ENCODE data around the gene SNRNP25.

SNRNP25 gene

DNA sequence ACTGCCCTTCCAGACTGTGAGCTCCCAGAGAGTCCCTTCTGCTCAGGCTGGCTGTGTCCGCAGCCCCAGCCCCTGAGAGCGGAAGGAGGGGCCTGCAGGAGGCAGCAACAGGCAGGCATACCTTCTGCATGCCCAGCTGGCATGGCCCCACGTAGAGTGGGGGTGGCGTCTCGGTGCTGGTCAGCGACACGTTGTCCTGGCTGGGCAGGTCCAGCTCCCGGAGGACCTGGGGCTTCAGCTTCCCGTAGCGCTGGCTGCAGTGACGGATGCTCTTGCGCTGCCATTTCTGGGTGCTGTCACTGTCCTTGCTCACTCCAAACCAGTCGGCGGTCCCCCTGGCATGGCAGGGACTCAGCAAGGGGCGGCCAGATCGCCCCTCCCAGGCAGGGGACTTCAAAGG, 9.8 kb downstream of the SNRNP25 start:
- no peak overlapping the region for H3K27ac Mint-ChIP-seq
- ATAC-seq (ENCODE audit: low read depth) (no peak), DNase-seq (ENCODE audit: low spot score in 2 of 2) (no peak)
- peaks cover 4% of the 10 kb centered on the region for H3K4me1 Mint-ChIP-seq
- H3K27me3 Mint-ChIP-seq: no peaks in the 10 kb centered on the region
- H3K36me3 Mint-ChIP-seq: no peaks in the 10 kb centered on the region
- H3K4me3 Mint-ChIP-seq: no peak overlapping the region
- no peaks in the 10 kb centered on the region for H3K9me3 Mint-ChIP-seq

DNA sequence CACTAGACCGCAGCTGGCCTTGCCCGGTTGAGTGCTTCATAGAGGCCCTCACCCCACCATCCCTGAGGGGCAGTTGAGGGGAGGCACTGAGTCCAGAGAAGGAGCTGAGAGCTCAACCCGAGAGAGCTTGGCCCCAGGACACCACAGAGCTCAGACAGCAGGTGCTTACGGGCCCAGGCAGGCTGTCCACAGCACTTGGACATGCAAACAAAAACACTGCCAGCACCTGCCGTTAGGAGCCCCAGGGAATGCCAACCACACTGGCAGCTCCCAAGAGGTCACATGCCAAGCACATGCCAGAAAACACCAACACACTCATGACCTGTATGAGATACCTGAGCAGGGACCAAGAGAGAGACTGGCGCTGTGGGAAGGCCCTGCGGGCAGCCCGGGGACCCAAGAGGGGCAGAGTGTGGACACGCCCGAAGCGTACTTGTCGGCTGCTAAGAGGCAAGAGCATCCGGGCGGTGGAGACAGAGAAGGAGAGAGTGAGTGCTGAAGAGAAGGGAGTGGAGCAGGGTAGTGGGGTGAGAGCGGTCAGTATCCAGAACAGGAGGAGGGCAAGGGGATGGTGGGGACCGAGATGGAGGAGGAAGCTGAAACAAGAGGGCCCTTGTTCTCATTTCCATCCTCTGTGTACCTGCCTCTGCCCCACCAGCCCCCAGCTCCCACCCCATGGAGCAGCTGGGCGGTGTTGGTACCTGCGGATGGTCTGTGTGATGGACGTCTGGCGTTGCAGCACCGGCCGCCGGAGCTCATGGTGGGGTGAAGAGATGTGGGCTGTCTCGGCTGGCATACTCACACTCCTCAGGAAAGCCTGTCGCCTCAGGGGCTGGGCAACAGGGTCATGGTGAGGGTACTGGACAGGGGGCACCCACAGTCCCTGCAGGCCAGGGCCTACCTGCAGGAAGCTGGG, 10.6 kb downstream of the SNRNP25 start:
- ATAC-seq (ENCODE audit: low read depth) (no peak), DNase-seq (ENCODE audit: low spot score in 2 of 2) (no peak)
- Mint-ChIP-seq H3K4me3 (no peak overlapping the region), H3K36me3 (no peaks in the 10 kb centered on the region), H3K27me3 (no peaks in the 10 kb centered on the region), H3K4me1 (peaks cover 4% of the 10 kb centered on the region), H3K9me3 (no peaks in the 10 kb centered on the region), H3K27ac (no peak overlapping the region)

DNA sequence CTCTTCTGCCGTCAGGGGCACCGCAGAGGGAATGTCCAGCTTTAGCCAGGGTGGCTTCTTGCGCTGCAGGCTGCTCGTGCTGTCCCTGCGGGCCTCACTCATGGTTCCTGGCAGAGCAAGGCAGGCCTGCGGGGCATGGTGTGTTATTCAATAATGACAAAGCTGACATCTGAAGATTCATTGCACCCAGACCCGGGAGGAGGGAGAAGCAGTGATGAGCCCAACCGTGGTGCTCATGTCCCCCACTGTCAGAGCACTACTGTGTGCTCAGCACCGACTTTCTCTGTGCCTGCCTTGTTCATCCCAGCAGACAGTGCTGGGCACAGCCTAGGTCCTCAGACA, 11.3 kb downstream of the SNRNP25 start:
- DNase-seq (ENCODE audit: low spot score in 2 of 2): no peak
- Mint-ChIP-seq H3K27ac (no peak overlapping the region), H3K9me3 (no peaks in the 10 kb centered on the region), H3K4me1 (peaks cover 4% of the 10 kb centered on the region), H3K4me3 (no peak overlapping the region), H3K27me3 (no peaks in the 10 kb centered on the region), H3K36me3 (no peaks in the 10 kb centered on the region)
- no peak for ATAC-seq (ENCODE audit: low read depth)

DNA sequence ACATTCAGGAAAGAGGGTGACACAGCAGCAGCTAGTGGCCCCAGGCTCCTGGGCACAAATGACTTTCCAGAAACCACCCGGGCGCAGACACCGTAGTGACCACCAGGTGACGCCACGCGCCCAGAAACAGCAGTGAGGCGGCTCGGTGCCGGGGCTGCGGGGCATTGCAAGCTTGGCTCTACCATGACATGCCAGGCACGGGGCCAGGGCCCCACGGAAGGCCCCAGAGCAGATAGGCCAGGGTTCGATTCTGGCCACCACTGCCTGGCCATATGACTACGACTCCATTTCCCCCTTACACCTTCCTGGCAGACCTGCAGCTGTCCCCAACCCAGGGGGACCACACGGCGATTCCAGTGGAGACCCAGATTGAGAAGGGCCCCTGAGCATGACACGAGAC, 12.1 kb downstream of the SNRNP25 start:
- no peaks in the 10 kb centered on the region for H3K27me3 Mint-ChIP-seq
- H3K4me1 Mint-ChIP-seq: peaks cover 4% of the 10 kb centered on the region
- H3K9me3 Mint-ChIP-seq: no peaks in the 10 kb centered on the region
- DNase-seq (ENCODE audit: low spot score in 2 of 2) (peak; percentile 86 to 90), ATAC-seq (ENCODE audit: low read depth) (peak; percentile 97)
- no peak overlapping the region for H3K4me3 Mint-ChIP-seq
- no peak overlapping the region for H3K27ac Mint-ChIP-seq
- H3K36me3 Mint-ChIP-seq: no peaks in the 10 kb centered on the region

DNA sequence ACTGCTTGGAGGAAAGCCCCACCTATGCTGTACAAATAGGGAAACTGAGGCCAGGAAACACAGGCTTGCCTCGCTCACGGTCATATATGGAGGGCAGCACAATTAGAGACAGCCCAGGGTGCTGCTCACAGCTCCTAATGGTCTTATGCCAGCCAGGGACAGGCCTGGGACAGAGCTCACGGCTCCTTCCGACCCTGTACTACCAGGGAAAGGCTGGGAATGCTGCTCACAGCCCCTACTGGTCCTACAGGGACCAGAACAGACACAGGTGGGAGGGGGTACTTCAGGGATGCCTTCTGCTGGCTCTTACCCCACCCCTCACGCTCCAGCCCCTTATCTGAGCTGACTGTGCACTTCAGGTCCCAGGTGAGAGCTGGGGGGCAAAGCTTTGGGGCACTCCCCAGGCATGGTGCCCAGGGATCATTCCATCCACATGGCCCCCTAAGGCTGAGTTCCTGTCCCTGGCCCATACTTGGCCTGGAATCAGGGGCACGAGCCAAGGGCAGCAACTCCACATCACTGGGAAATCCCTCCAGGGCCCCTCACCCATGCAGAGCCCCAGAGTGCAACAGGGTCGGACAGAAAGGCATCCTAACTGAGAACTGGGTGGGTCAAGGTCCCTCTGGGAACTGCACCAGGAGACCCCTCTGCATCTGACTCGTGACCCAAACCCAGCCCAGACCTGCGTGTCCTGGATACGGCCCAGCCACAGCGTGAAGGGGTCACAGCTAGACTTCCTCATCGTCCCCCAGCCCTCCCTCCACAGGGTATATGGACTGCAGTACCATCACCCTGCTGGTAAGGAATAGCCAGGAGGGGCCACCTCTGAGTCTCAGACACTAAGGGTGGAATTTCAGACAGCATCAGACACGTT, 12.9 kb downstream of the SNRNP25 start:
- Mint-ChIP-seq H3K27me3 (no peaks in the 10 kb centered on the region), H3K4me1 (peaks cover 4% of the 10 kb centered on the region), H3K4me3 (no peak overlapping the region), H3K27ac (no peak overlapping the region), H3K36me3 (no peaks in the 10 kb centered on the region), H3K9me3 (no peaks in the 10 kb centered on the region)
- ATAC-seq (ENCODE audit: low read depth): no peak
- no peak for DNase-seq (ENCODE audit: low spot score in 2 of 2)

DNA sequence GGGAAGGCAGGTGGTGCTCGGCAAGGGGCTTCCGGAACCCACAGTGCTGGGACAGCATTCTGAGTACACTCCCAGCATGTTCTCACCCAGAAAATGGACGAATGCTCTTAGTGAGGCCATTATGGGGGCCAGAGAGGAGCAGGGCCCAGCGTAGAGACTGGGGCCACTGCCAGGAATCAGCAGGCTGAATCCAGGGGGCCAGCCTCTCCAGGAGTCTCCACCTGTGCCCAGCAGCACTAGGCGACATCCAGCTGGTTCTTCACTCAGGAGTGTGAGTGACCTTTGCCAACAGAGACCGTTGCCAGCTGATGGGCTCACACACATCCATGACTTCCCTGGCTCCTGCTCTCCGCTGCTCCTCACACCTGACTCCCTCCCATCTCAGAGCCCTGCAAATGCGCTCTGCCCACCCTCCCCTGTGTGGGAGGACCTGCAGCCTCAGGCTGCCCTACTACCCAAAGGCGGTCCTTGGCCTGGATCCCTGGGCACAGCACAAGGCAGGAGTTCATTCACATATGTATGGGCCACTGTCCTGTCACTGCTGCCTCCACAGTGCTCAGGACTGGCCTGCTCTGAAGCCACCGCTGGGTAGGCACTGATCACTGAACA, 13.7 kb downstream of the SNRNP25 start:
- no peaks in the 10 kb centered on the region for H3K9me3 Mint-ChIP-seq
- H3K27me3 Mint-ChIP-seq: no peaks in the 10 kb centered on the region
- peaks cover 4% of the 10 kb centered on the region for H3K4me1 Mint-ChIP-seq
- no peak overlapping the region for H3K4me3 Mint-ChIP-seq
- DNase-seq (ENCODE audit: low spot score in 2 of 2): no peak
- no peak overlapping the region for H3K27ac Mint-ChIP-seq
- ATAC-seq (ENCODE audit: low read depth): no peak
- H3K36me3 Mint-ChIP-seq: no peaks in the 10 kb centered on the region

DNA sequence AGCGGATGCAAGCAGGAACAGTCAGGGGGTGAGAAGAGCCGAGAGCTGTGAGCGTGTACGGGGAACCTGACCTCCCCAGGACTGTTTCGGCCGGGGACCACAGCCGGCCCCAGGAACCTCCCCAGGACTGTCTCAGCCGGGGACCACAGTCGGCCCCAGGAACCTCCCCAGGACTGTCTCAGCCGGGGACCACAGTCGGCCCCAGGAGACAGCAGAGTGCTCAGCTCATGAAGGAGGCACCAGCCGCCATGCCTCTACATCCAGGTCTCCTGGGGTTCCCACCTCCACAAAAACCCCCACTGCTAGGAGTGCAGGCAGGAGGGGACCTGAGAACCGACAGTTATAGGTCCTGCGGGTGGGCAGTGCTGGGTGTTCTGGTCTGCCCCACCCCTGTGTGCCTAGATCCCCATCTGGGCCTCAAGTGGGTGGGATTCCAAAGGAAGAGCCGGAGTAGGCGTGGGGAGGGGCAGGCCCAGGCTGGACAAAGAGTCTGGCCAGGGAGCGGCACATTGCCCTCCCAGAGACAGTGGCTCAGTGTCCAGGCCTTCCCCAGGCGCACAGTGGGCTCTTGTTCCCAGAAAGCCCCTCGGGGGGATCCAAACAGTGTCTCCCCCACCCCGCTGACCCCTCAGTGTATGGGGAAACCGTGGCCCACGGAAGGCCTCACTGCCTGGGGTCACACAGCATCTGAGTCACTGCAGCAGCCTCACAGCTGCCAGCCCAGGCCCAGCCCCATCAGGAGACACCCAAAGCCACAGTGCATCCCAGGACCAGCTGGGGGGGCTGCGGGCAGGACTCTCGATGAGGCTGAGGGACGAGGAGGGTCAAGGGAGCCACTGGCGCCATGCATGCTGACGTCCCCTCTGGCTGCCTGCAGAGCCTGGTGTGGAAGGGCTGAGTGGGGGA, 14.5 kb downstream of the SNRNP25 start:
- no peak overlapping the region for H3K27ac Mint-ChIP-seq
- no peaks in the 10 kb centered on the region for H3K36me3 Mint-ChIP-seq
- H3K4me1 Mint-ChIP-seq: peaks cover 8% of the 10 kb centered on the region
- peaks cover 3% of the 10 kb centered on the region for H3K27me3 Mint-ChIP-seq
- ATAC-seq (ENCODE audit: low read depth): no peak
- H3K9me3 Mint-ChIP-seq: no peaks in the 10 kb centered on the region
- DNase-seq (ENCODE audit: low spot score in 2 of 2): no peak
- H3K4me3 Mint-ChIP-seq: no peak overlapping the region

DNA sequence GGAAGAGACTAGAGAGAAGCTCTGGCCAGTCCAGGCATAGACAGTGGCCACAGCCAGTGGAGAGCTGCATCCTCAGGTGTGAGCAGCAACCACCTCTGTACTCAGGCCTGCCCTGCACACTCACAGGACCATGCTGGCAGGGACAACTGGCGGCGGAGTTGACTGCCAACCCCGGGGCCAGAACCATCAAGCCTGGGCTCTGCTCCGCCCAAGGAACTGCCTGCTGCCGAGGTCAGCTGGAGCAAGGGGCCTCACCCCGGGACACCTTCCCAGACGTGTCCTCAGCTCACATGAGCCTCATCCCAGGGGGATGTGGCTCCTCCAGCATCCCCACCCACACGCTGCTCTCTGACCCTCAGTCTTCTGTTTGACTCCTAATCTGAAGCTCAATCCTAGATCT, 15.6 kb downstream of the SNRNP25 start:
- DNase-seq (ENCODE audit: low spot score in 2 of 2) (no peak), ATAC-seq (ENCODE audit: low read depth) (no peak)
- no peak overlapping the region for H3K27ac Mint-ChIP-seq
- H3K9me3 Mint-ChIP-seq: no peaks in the 10 kb centered on the region
- no peaks in the 10 kb centered on the region for H3K36me3 Mint-ChIP-seq
- peaks cover 6% of the 10 kb centered on the region for H3K27me3 Mint-ChIP-seq
- no peak overlapping the region for H3K4me3 Mint-ChIP-seq
- H3K4me1 Mint-ChIP-seq: peaks cover 8% of the 10 kb centered on the region

DNA sequence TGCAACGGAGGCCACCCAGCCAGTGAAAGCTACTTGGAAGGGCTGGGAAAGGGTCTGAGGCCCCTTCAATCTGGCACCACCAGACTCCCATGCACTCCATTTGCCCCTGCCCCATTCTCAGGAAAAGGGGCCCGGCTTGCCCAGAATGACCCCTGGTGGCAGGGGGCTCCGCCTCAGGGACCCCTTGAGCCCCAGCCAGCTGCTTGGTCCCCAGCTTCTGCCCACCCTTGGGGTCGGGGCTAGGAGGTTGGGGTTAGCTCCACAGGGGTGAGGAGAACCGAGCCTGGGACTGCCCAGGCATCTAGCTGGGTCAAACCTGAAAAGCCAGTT, 17.5 kb downstream of the SNRNP25 start:
- H3K27ac Mint-ChIP-seq: no peak overlapping the region
- peaks cover 4% of the 10 kb centered on the region for H3K4me1 Mint-ChIP-seq
- H3K9me3 Mint-ChIP-seq: no peaks in the 10 kb centered on the region
- no peaks in the 10 kb centered on the region for H3K36me3 Mint-ChIP-seq
- no peak for ATAC-seq (ENCODE audit: low read depth)
- no peak for DNase-seq (ENCODE audit: low spot score in 2 of 2)
- H3K27me3 Mint-ChIP-seq: peaks cover 7% of the 10 kb centered on the region
- no peak overlapping the region for H3K4me3 Mint-ChIP-seq

DNA sequence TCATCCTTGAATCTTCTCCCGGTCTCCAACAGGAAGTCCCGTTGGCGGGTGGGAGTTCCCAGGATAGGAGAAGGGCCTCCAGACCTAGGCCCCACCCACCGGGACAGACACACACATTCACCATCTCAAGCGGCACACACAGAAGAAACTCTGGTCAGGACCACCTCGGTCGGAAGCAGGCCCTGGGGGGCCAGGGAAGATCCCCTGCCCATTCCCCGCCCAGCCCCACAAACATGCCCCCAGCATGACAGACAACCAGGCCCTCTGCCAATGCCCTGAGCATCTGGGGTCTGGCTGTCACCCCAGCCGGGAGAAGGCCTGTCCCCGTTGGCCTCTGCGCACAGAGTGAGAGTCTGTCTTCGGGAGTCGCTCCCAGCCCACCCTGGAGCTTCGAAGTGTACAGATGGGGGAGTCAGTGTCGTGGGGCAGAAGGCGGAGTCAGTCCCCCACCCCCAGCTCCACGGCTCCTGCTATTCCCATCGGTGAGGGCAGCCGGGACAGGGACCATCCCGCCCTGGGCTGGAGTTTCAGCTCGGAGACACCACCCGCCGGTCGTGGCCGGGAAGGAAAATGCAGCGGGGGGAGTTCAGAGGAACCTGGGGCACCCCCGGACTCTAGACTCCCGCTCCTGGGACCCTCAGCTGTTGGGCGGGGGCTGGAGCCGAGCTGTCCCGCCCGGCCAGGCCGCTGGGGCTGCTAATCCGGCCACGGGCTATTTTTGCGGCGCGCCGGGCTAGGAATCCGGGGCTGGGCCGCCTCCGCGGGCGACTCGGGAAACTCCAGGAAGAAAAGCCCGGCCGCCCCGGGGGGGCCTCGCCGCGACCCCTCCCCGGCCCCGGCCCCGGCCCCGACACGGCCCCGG, 18.1 kb downstream of the SNRNP25 start:
- DNase-seq (ENCODE audit: low spot score in 2 of 2) (no peak), ATAC-seq (ENCODE audit: low read depth) (no peak)
- H3K9me3 Mint-ChIP-seq: no peaks in the 10 kb centered on the region
- peaks cover 7% of the 10 kb centered on the region for H3K4me1 Mint-ChIP-seq
- H3K4me3 Mint-ChIP-seq: peak overlapping the region; percentile 14
- no peak overlapping the region for H3K27ac Mint-ChIP-seq
- H3K27me3 Mint-ChIP-seq: peaks cover 7% of the 10 kb centered on the region
- H3K36me3 Mint-ChIP-seq: no peaks in the 10 kb centered on the region

DNA sequence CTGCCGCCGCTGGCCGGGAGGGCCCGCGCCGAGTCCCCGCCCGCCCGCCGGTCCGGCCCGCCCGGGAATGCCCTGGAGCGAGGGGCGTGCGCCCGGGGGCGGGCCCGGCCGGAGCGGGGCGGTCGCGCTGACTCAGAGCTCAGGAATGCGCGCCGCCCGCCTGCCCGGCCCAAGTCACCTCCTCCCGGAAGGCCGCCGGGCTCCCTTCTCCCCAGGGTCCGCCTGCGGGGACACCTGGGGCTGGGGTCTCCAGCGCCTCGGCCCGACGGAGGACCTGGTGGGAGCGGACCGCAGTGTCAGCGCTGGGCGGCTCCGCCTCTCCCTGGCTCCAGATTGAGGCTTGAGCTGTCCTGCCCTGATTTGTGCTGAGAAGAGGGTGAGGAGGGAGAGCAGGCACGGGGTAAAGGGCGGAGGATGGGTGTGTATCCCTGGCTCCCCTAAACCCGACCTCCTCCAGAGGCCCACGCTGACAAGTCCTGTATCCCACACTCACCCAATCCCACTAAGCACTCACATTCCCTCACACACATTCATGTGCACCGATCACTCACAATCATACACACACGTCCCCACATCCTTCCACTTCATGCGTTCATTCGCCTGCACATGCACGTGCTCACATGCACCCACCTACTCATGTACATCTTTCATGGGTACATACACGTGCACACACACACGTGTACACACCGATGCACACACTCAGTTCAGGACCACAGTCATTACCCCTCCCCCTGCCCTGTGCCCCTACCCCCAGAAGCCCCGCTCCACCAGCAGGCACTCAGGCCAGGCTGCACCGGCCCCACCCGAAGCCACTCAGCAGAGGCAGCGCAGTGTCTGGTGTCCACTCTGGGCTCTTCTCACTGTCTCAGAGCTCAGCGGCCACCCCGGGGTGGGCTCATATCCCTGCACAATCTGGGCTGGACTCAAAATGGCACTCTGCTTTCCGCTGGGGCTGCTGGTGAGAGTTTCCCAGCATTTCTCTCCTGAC, 19.2 kb downstream of the SNRNP25 start, which contains the start of gene RHBDF1:
RHBDF1 (minus strand) TSS at position 71 of the 988 bp plus-strand sequence. CDS start 7,616 bp downstream, outside the sequence.
- Mint-ChIP-seq H3K27ac (no peak within 1 kb of the TSS), H3K4me1 (peaks cover 12% of the 10 kb centered on the region), H3K9me3 (no peaks in the 10 kb centered on the region), H3K4me3 (peak within 1 kb of the TSS; percentile 72), H3K27me3 (peaks cover 7% of the 10 kb centered on the region), H3K36me3 (no peaks in the 10 kb centered on the region)
- ATAC-seq (ENCODE audit: low read depth) (peak; percentile 39), DNase-seq (ENCODE audit: low spot score in 2 of 2) (no peak)

Data from memory B cell (primary cell).